Inflammatory macrophage (primary cell): ENCODE results near the gene LRCH2.
"Not testable (repeated sequence)": the region's sequence is repeated elsewhere in the genome, so short reads cannot be mapped to it uniquely, and the experiment has no call there.

Source experiments
- DNase-seq, 2 donors: peaks; one replicate each; pipeline ENCODE4 v3.0.0-alpha.2; 2020 to 2022
- total RNA-seq, 18 experiments: gene quantifications; one replicate each; lab custom pipeline; 2026; ENCODE audit warnings: mixed read lengths in 6 of 18, inconsistent platforms in 2 of 18; lab: John Stamatoyannopoulos, UW

LRCH2 gene, protein sequence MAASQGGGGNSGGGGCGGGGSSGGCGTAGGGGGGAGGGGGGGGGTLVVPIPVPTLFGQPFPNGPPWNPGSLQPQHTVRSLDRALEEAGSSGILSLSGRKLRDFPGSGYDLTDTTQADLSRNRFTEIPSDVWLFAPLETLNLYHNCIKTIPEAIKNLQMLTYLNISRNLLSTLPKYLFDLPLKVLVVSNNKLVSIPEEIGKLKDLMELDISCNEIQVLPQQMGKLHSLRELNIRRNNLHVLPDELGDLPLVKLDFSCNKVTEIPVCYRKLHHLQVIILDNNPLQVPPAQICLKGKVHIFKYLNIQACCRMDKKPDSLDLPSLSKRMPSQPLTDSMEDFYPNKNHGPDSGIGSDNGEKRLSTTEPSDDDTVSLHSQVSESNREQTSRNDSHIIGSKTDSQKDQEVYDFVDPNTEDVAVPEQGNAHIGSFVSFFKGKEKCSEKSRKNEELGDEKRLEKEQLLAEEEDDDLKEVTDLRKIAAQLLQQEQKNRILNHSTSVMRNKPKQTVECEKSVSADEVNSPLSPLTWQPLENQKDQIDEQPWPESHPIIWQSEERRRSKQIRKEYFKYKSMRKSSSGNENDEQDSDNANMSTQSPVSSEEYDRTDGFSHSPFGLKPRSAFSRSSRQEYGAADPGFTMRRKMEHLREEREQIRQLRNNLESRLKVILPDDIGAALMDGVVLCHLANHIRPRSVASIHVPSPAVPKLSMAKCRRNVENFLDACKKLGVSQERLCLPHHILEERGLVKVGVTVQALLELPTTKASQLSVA
- 0 to 0.08 (median 0) reads per million in 18 experiments for total RNA-seq

DNA sequence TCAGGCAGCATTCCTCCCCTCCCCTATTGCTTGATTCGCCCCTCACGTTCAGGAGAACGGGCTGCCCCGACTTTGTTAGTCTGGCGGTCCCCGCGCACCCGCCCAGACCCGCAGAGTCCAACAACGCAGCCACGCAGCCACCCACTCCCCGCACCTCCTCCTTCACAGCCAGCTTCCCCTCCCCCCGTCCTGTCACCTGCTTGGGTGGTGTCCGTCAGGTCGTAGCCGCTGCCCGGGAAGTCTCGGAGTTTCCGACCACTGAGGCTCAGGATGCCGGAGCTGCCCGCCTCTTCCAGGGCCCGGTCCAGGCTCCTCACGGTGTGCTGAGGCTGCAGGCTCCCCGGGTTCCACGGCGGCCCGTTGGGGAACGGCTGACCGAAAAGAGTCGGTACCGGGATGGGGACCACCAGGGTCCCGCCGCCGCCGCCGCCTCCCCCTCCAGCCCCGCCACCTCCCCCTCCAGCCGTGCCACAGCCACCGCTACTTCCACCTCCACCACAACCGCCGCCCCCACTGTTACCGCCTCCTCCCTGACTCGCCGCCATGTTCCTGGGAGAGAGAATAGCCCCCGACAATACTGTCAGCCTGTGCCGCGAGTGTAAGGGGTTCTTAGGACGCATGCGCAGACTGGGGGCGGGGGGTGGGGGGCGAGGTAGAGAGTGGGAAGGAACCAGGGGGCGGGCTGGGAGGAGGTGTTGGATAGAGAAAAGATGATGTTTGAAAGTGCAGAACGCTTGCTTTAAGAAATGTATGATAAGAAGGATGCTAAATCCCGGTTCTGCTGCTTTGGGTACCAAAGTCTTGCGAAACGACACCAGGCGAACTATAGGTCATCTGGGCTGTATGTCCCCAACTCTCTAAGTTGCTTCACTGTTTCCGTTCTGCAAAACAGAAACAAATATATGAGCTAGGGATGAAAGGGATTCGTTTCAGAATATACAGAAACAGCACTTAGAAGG, at the start of gene LRCH2:
LRCH2 (minus strand) TSS at position 600 of the 959 bp plus-strand sequence; CDS start at position 545, 55 bp downstream.
- no peak for DNase-seq

- DNase-seq, result no peak
Measured at GRCh38 chrX:115269051-115269683, 35.3 kb upstream of the LRCH2 start.

- DNase-seq, result no peak
Measured at GRCh38 chrX:115268421-115268820, 34.5 kb upstream of the LRCH2 start.

- no peak for DNase-seq
Measured at GRCh38 chrX:115266300-115266699, 32.4 kb upstream of the LRCH2 start.

DNA sequence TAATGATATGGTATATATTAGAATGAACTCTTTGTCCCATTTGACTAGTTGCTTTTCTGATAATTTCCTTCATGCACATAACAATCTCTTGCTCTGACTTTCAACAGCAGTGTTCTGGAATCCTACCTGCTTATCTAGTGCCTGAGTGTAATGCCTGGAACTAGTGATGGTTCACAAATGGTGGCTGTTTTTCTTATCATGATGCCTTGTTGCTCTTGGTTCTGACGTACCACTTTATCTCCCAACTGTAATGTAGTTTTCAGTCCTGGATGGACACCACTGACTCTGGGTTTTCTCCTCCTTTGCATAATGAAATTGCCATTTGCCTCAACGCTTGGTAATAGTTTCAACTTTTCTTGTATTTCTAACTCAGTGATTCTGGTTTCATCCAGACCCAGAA, 30.1 kb upstream of the LRCH2 start:
- DNase-seq, result no peak

GRCh38 chrX:115261148-115261547, 27.3 kb upstream of the LRCH2 start:
- no peak for DNase-seq

- no peak for DNase-seq
Measured at GRCh38 chrX:115260330-115260729, 26.4 kb upstream of the LRCH2 start.

DNA sequence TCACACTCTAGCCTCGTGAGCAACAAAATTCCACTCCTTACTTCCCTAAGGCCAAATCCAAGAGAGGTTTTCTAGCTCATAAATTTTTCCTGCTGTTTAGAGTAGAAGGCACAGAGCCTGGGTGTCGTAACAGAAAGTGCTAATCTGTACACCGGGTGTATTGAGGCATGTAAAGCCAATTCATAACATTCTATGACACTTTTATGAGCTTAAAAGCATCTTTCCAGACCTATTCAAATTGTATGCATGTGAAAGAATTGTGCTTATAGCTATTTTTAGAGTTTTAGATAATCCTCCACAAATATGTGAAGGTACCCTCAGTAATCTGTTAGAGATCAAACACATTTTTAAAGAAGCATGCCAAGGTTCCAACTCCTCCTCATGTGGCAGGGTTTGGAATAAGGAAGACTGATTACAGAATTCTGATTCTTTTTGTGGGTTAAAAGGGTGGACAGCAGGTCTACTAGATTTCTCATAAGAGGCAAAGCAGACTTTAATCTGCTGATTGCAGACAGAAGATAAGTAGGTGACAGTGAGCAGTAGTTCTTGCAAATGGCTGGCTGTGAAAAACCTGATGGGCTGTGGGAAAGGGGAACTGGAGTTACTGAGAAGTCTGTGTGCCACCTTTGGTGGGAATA, 25.5 kb upstream of the LRCH2 start:
- no peak for DNase-seq

GRCh38 chrX:115257711-115258110, 23.8 kb upstream of the LRCH2 start:
- no peak for DNase-seq

DNA sequence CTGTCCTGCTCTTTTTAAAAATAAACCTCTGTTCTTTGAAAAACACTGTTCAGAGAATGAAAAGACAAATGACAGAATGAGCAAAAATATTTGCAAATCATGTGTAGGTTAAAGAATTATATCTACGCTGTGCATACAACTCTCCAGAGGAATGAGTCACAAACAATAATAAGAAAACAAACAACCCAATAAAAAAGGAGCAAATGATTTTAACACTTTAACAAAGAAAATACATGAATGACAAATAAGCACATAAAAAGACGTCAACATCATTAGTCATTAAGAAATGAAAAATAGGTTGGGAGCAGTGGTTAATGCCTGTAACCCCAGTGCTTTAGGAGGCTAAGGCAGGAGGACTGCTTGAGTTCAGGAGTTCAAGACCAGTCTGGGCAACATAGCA, 21.1 kb upstream of the LRCH2 start:
- no peak for DNase-seq

GRCh38 chrX:115251458-115252233, 17.8 kb upstream of the LRCH2 start:
- no peak for DNase-seq

DNA sequence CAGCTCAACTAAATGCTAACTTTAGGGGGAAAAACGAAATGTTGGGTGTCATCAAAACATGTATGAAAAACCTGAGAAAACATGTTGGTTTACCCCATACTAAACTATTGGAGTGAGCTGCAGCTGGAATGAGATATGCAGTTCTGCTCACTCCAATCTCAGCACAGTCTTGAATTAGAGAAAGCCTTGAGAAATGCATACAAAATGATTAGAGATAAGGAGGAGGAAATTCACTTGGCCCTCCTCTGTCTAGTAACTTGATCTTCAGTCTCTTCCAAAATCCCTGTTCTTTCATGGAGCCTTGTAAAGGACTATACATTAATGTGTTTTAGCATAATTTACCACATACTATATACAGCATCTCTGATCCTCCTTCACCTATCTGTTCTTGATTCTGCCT, 3.2 kb upstream of the LRCH2 start:
- no peak for DNase-seq

GRCh38 chrX:115236560-115236959, 2.7 kb upstream of the LRCH2 start:
- DNase-seq, result no peak

- DNase-seq, result no peak
Measured at GRCh38 chrX:115234461-115234860, 565 bp upstream of the LRCH2 start.

- no peak for DNase-seq
Measured at GRCh38 chrX:115232933-115233496, 881 bp downstream of the LRCH2 start.

DNA sequence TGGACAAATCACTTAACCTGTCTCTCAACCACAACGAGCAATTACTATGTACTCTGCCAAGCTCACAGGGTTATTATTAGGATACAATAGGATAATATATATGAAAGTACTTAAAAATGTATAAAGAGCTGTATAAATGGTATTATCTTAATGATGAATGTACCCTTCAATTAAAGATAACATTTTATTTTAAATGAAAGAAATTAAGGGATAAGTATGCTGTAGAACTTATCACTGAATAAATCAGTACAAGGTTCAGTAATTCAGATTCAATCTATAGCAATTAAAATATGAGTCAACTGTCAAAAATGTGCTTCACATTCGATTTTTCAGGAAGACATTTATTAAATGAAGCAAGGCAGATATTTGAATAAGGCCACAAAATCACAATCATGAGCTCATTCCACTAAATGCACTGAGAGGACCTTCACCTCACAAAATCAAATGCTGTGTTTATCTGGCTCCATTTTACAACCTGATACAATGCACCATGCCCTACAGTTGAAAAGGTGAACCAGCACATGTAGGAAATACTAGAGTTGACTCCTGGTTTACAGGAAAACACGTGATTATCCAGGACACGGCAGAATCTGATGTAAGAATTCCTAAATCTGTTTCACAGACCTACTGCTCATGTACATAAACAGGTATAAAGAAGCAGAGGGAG, 4.4 kb downstream of the LRCH2 start:
- no peak for DNase-seq

DNA sequence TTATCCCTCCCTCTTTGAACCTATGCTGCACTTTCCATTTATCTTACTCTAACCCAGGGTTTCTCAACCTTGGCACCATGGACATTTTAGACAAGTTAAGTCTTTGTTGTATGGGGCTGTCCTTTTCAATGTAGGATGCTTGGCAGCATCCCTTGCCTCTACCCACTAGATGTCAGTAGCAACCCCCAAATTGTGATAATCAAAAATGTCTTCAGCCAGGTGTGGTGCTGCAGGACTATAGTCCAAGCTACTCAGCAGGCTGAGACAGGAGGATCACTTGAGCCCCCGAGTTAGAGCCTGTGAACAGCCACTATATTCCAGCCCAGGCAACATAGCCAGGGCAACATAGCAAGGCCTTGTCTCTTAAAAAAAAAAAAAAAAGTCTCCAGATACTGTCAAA, 7.0 kb downstream of the LRCH2 start:
- no peak for DNase-seq

GRCh38 chrX:115217346-115217745, 16.6 kb downstream of the LRCH2 start:
- DNase-seq, result not testable (repeated sequence)

- no peak for DNase-seq
Measured at GRCh38 chrX:115214605-115215004, 19.3 kb downstream of the LRCH2 start.

DNA sequence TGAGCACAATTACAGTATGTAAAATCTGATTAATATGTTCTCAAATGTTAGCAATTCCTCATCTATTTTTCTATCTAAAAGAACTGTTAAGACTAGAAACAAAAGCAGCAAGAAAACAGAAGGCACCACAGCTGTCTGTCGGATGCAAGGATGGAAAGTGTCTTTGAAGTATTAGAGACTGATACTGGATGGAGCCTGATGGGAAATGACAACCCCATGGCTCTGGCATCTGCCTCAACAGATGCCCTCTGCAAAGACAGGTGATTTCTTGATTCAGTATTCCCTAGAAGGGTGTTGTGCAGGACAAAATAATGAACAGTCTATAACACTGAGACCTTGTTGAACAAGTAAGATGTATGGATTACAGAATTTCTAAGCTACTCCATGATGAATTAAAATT, 19.7 kb downstream of the LRCH2 start:
- DNase-seq, result no peak
